IMR-90 (cell line): ENCODE results near the gene NELL1. TPM values are rescaled to one million over a fixed set of nuclear protein-coding genes. Genes with fewer than 3 reads are reported as not detected.

Experiments
- ATAC-seq: fragments of 200-7000 bp; cut with Tn5 transposase; 2 replicates; pipeline ENCODE4 v1.9.1; 2020; ENCODE audit warnings: low read depth, mild to moderate bottlenecking, moderate library complexity
- BruUV-seq: library from RNA; stranded (reverse); fragments of 400-500 nt; replicated peaks from 2 replicates; lab custom pipeline; 2021; lab: Mats Ljungman, UMichigan
- CTCF ChIA-PET: fragments of 300-600 bp; formaldehyde crosslinking; extraction: SDS; loops from one replicate; lab custom pipeline; 2021; ENCODE audit warnings: antibody characterized with exemption; lab: Yijun Ruan, JAX
- POLR2A ChIA-PET: fragments of 300-600 bp; sonication (Branson Sonifier 250); formaldehyde crosslinking; loops from one replicate; lab custom pipeline; 2022; ENCODE audit warnings: antibody characterized with exemption; ENCODE audit not compliant: unreplicated experiment; lab: Charles Lee
- DNase-seq: peaks from one replicate; pipeline ENCODE4 v3.0.0; 2013
- H2AFZ ChIP-seq: replicated peaks from 2 replicates; pipeline ENCODE3; 2013; ENCODE audit warnings: low read length, mild to moderate bottlenecking; ENCODE audit not compliant: poor library complexity
- H2AK5ac ChIP-seq: 2 replicates; pipeline ENCODE4 v1.6.1; 2013; ENCODE audit warnings: low read depth, low read length, inconsistent platforms
- H2AK9ac ChIP-seq: replicated peaks from 2 replicates; pipeline ENCODE3; 2013; ENCODE audit warnings: mild to moderate bottlenecking, low read depth, low read length, moderate library complexity; ENCODE audit not compliant: poor library complexity
- H2BK120ac ChIP-seq: 2 replicates; pipeline ENCODE4 v1.6.1; 2013; ENCODE audit warnings: low read depth, low read length, inconsistent platforms
- H2BK15ac ChIP-seq: 3 replicates; pipeline ENCODE4 v1.6.1; 2013; ENCODE audit warnings: low read depth, low read length, inconsistent platforms
- H2BK20ac ChIP-seq: 2 replicates; pipeline ENCODE4 v1.6.1; 2013; ENCODE audit warnings: low read depth, mild to moderate bottlenecking, inconsistent platforms, low read length, moderate library complexity
- H2BK5ac ChIP-seq: 2 replicates; pipeline ENCODE4 v1.6.1; 2013; ENCODE audit warnings: mild to moderate bottlenecking, low read depth, low read length, inconsistent platforms; ENCODE audit not compliant: poor library complexity, severe bottlenecking
- H3K14ac ChIP-seq: replicated peaks from 2 replicates; pipeline ENCODE4 v1.6.1; 2013; ENCODE audit warnings: low read depth, low read length, inconsistent platforms
- H3K18ac ChIP-seq: 2 replicates; pipeline ENCODE4 v1.6.1; 2013; ENCODE audit warnings: low read depth, low read length, control low read depth
- H3K23ac ChIP-seq: 2 replicates; pipeline ENCODE4 v1.6.1; 2013; ENCODE audit warnings: low read depth, low read length, inconsistent platforms
- H3K27ac ChIP-seq: 2 replicates; pipeline ENCODE4 v1.5.1; 2013; ENCODE audit warnings: mild to moderate bottlenecking, control low read depth, low read length; ENCODE audit not compliant: insufficient read depth
- H3K27me3 ChIP-seq: 2 replicates; pipeline ENCODE4 v1.6.1; 2013; ENCODE audit warnings: low read length; ENCODE audit not compliant: control insufficient read depth, insufficient read depth
- H3K36me3 ChIP-seq: 2 replicates; pipeline ENCODE4 v1.6.1; 2013; ENCODE audit warnings: low read length, mixed read lengths; ENCODE audit not compliant: control insufficient read depth, insufficient read depth
- H3K4ac ChIP-seq: 2 replicates; pipeline ENCODE4 v1.6.1; 2013; ENCODE audit warnings: low read depth, low read length, inconsistent platforms
- H3K4me1 ChIP-seq: 2 replicates; pipeline ENCODE4 v1.6.1; 2013; ENCODE audit warnings: low read length, mixed read lengths; ENCODE audit not compliant: control insufficient read depth, insufficient read depth
- H3K4me2 ChIP-seq: 2 replicates; pipeline ENCODE4 v1.6.1; 2013; ENCODE audit warnings: low read depth, mild to moderate bottlenecking, control low read depth, low read length, moderate library complexity
- H3K4me3 ChIP-seq: 2 replicates; pipeline ENCODE4 v1.5.1; 2013; ENCODE audit warnings: low read depth, mild to moderate bottlenecking, control low read depth, low read length, moderate library complexity; ENCODE audit not compliant: insufficient read depth
- H3K56ac ChIP-seq: 2 replicates; pipeline ENCODE4 v1.6.1; 2013; ENCODE audit warnings: low read length, inconsistent platforms; ENCODE audit not compliant: insufficient read depth; ENCODE audit errors: extremely low read depth
- H3K79me1 ChIP-seq, 2 experiments: 2 replicates each; pipeline ENCODE4 v1.6.1; 2013; ENCODE audit warnings: low read length in 2 of 2, inconsistent platforms in 1 of 2, low read depth in 1 of 2
- H3K9ac ChIP-seq: 2 replicates; pipeline ENCODE4 v1.6.1; 2013; ENCODE audit warnings: low read depth, low read length, control low read depth
- H3K9me1 ChIP-seq: 2 replicates; pipeline ENCODE4 v1.6.1; 2013; ENCODE audit warnings: low read length, inconsistent platforms; ENCODE audit not compliant: insufficient read depth
- H3K9me3 ChIP-seq: 2 replicates; pipeline ENCODE4 v1.6.1; 2013; ENCODE audit warnings: low read length; ENCODE audit not compliant: control insufficient read depth, insufficient read depth
- H4K20me1 ChIP-seq: 2 replicates; pipeline ENCODE4 v1.6.1; 2013; ENCODE audit warnings: low read length, inconsistent platforms; ENCODE audit not compliant: insufficient read depth
- H4K5ac ChIP-seq: 2 replicates; pipeline ENCODE4 v1.6.1; 2013; ENCODE audit warnings: mild to moderate bottlenecking, low read depth, low read length, control low read depth
- H4K8ac ChIP-seq, 2 experiments: 2 replicates each; pipeline ENCODE4 v1.6.1; 2013; ENCODE audit warnings: low read depth in 2 of 2, low read length in 2 of 2, control low read depth in 1 of 2, inconsistent platforms in 1 of 2
- H4K91ac ChIP-seq: 2 replicates; pipeline ENCODE4 v1.6.1; 2013; ENCODE audit warnings: low read depth, low read length, inconsistent platforms; ENCODE audit not compliant: insufficient read depth
- BHLHE40 ChIP-seq: fragments of 150-350 bp; IDR thresholded peaks from 2 replicates; pipeline ENCODE4 v1.6.1; 2016; ENCODE audit warnings: mild to moderate bottlenecking, low read depth, low read length
- CEBPB ChIP-seq: IDR thresholded peaks from 2 replicates; pipeline ENCODE4 v1.6.1; 2012; ENCODE audit warnings: low read depth, low read length, improper control_type of control experiment
- CHD1 ChIP-seq: IDR thresholded peaks from 2 replicates; pipeline ENCODE4 v1.6.1; 2012; ENCODE audit warnings: low read depth, low read length, improper control_type of control experiment
- FOS ChIP-seq: fragments of 150-350 bp; IDR thresholded peaks from 2 replicates; pipeline ENCODE4 v1.6.1; 2016; ENCODE audit warnings: low read depth, low read length
- MAFK ChIP-seq: IDR thresholded peaks from 2 replicates; pipeline ENCODE4 v1.6.1; 2012; ENCODE audit warnings: low read depth, low read length, improper control_type of control experiment
- MAZ ChIP-seq: IDR thresholded peaks from 2 replicates; pipeline ENCODE4 v1.6.1; 2012; ENCODE audit warnings: low read depth, mild to moderate bottlenecking, low read length, improper control_type of control experiment, moderate library complexity, borderline replicate concordance
- MXI1 ChIP-seq: IDR thresholded peaks from 2 replicates; pipeline ENCODE4 v1.6.1; 2012; ENCODE audit warnings: low read depth, mild to moderate bottlenecking, low read length, moderate library complexity, borderline replicate concordance
- NFE2L2 ChIP-seq: fragments of 150-350 bp; IDR thresholded peaks from 2 replicates; pipeline ENCODE4 v1.6.1; 2016; ENCODE audit warnings: low read depth, mild to moderate bottlenecking, low read length
- POLR2A ChIP-seq: IDR thresholded peaks from 2 replicates; pipeline ENCODE4 v1.6.1; 2012; ENCODE audit warnings: mild to moderate bottlenecking, low read depth, low read length
- RAD21 ChIP-seq: IDR thresholded peaks from 2 replicates; pipeline ENCODE4 v1.6.1; 2012; ENCODE audit warnings: low read length, improper control_type of control experiment
- RCOR1 ChIP-seq: IDR thresholded peaks from 2 replicates; pipeline ENCODE4 v1.6.1; 2012; ENCODE audit warnings: mild to moderate bottlenecking, low read length, improper control_type of control experiment; ENCODE audit not compliant: insufficient replicate concordance
- RFX5 ChIP-seq: IDR thresholded peaks from 2 replicates; pipeline ENCODE4 v1.8.0; 2012; ENCODE audit warnings: low read depth, mild to moderate bottlenecking, low read length, moderate library complexity
- SMC3 ChIP-seq: fragments of 150-350 bp; IDR thresholded peaks from 2 replicates; pipeline ENCODE4 v1.6.1; 2016; ENCODE audit warnings: low read depth, mild to moderate bottlenecking, antibody characterized with exemption, low read length, moderate library complexity
- dilution Hi-C: fragments of 300-500 bp; cut with HindIII; formaldehyde crosslinking; loops from one replicate; pipeline ENCODE4 v1.14.3; 2018; ENCODE audit warnings: low sequenced_read_pairs; ENCODE audit not compliant: unreplicated experiment
- in situ Hi-C: fragments of 300-500 bp; cut with MboI; formaldehyde crosslinking; loops from 3 replicates; pipeline ENCODE4 v1.14.3; 2019; ENCODE audit warnings: low sequenced_read_pairs, inconsistent platforms, mixed read lengths
- intact Hi-C: fragments of 100-400 bp; cut with micrococcal nuclease; formaldehyde crosslinking; loops from 2 replicates; pipeline ENCODE4 v1.10.0; 2022
- polyA plus RNA-seq, 3 experiments: library from polyadenylated mRNA; depleted of rRNA; stranded (reverse); fragments of >200 nt; gene quantifications; 2 replicates each; pipeline ENCODE4 v1.2.3, GENCODE V29; 2012; ENCODE audit warnings: low replicate concordance in 1 of 3
- total RNA-seq: library from RNA; depleted of rRNA; stranded (reverse); fragments of >200 nt; gene quantifications from 2 replicates; pipeline ENCODE4 v1.2.3, GENCODE V29; 2012
- TF ChIP-seq, protein P1 (sequence below): fragments of 150-350 bp; IDR thresholded peaks from 2 replicates; pipeline ENCODE4 v1.6.1; 2016; ENCODE audit warnings: low read depth, mild to moderate bottlenecking, low read length, moderate library complexity, borderline replicate concordance
- TF ChIP-seq, protein P2 (sequence below): conservative IDR thresholded peaks from 2 replicates; pipeline ENCODE4 v1.5.1; 2012; ENCODE audit warnings: mild to moderate bottlenecking, low read depth, low read length, improper control_type of control experiment
- TF ChIP-seq, protein P3 (sequence below): fragments of 150-350 bp; IDR thresholded peaks from 2 replicates; pipeline ENCODE4 v1.6.1; 2017; ENCODE audit warnings: mild to moderate bottlenecking, antibody characterized with exemption, low read length, low read depth

NELL1 gene
- total and polyA plus RNA-seq, 2 of the 4 experiments (the other 2 are of a cell fraction): not detected

DNA sequence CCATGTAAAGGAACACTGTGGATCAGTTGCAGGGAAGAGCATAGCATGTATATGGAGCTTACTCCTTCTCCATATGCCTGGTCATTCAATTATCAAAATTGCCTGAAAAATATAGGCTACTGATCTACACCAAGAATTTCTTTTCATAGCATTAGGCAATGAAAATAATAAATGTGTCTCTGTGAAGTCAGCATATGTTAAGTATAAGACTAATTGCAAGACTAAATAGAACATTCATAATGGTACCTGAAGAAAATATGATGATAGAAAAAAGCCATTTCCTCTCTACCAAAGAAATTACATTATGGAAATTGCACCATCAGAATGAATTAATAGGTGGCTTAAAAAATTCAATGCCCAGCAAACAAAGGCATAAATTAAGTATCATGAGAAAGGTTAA, 584.7 kb downstream of the NELL1 start:
- Histone ChIP-seq H3K18ac (no peak overlapping the region), H3K9me1 (no peaks in the 10 kb centered on the region), H3K36me3 (no peaks in the 10 kb centered on the region), H3K4me3 (no peak overlapping the region), H2BK20ac (no peak overlapping the region), H3K14ac (no peak overlapping the region), H3K4me2 (no peak overlapping the region), H2AK5ac (no peak overlapping the region), H4K5ac (no peak overlapping the region), H2AFZ (no peak overlapping the region), H3K9ac (no peak overlapping the region), H4K8ac (no peak overlapping the region), H3K27ac (no peak overlapping the region), H3K4me1 (no peaks in the 10 kb centered on the region), H2BK120ac (no peak overlapping the region), H2AK9ac (no peak overlapping the region), H3K23ac (no peak overlapping the region), H3K56ac (no peak overlapping the region), H3K79me1 (no peaks in the 10 kb centered on the region), H3K9me3 (peaks cover 5% of the 10 kb centered on the region), H3K4ac (no peak overlapping the region), H2BK5ac (no peak overlapping the region), H4K20me1 (no peaks in the 10 kb centered on the region), H2BK15ac (no peak overlapping the region), H4K91ac (no peak overlapping the region), H3K27me3 (no peaks in the 10 kb centered on the region)
- ATAC-seq (no peak), DNase-seq (no peak)
- dilution Hi-C loops (no loop called here), intact Hi-C loops (no loop called here), in situ Hi-C loops (no loop called here)
- ChIA-PET POLR2A (no interaction called here), CTCF (no interaction called here)
- BruUV-seq: no TSS peak
- TF ChIP-seq, protein P1, sequence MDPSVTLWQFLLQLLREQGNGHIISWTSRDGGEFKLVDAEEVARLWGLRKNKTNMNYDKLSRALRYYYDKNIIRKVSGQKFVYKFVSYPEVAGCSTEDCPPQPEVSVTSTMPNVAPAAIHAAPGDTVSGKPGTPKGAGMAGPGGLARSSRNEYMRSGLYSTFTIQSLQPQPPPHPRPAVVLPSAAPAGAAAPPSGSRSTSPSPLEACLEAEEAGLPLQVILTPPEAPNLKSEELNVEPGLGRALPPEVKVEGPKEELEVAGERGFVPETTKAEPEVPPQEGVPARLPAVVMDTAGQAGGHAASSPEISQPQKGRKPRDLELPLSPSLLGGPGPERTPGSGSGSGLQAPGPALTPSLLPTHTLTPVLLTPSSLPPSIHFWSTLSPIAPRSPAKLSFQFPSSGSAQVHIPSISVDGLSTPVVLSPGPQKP: no peak
- no peak for TF ChIP-seq MAZ
- TF ChIP-seq BHLHE40: no peak
- no peak for TF ChIP-seq POLR2A
- no peak for TF ChIP-seq CEBPB
- TF ChIP-seq, protein P2, sequence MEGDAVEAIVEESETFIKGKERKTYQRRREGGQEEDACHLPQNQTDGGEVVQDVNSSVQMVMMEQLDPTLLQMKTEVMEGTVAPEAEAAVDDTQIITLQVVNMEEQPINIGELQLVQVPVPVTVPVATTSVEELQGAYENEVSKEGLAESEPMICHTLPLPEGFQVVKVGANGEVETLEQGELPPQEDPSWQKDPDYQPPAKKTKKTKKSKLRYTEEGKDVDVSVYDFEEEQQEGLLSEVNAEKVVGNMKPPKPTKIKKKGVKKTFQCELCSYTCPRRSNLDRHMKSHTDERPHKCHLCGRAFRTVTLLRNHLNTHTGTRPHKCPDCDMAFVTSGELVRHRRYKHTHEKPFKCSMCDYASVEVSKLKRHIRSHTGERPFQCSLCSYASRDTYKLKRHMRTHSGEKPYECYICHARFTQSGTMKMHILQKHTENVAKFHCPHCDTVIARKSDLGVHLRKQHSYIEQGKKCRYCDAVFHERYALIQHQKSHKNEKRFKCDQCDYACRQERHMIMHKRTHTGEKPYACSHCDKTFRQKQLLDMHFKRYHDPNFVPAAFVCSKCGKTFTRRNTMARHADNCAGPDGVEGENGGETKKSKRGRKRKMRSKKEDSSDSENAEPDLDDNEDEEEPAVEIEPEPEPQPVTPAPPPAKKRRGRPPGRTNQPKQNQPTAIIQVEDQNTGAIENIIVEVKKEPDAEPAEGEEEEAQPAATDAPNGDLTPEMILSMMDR: no peak
- TF ChIP-seq CHD1: no peak
- no peak for TF ChIP-seq RFX5
- TF ChIP-seq, protein P3, sequence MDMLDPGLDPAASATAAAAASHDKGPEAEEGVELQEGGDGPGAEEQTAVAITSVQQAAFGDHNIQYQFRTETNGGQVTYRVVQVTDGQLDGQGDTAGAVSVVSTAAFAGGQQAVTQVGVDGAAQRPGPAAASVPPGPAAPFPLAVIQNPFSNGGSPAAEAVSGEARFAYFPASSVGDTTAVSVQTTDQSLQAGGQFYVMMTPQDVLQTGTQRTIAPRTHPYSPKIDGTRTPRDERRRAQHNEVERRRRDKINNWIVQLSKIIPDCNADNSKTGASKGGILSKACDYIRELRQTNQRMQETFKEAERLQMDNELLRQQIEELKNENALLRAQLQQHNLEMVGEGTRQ: no peak
- no peak for TF ChIP-seq RAD21
- TF ChIP-seq MXI1: no peak
- TF ChIP-seq FOS: no peak
- TF ChIP-seq RCOR1: no peak
- no peak for TF ChIP-seq SMC3
- no peak for TF ChIP-seq NFE2L2
- TF ChIP-seq MAFK: no peak
